Keratinocyte (primary cell): ENCODE results near the gene N4BP2. TPM values are rescaled to one million over a fixed set of nuclear protein-coding genes. Genes with fewer than 3 reads are reported as not detected.

Source experiments
- DNase-seq: peaks from one replicate; pipeline ENCODE4 v3.0.0-alpha.2; 2011; ENCODE audit warnings: low read depth, missing footprints, low spot score
- FAIRE-seq: peaks from 2 replicates; lab custom pipeline; 2011; peaks lifted over from hg19 to GRCh38; lab: Jason Lieb, UNC
- H2AFZ ChIP-seq: 2 replicates; pipeline ENCODE4 v1.6.0; 2012; ENCODE audit warnings: low read length, control low read depth, inconsistent platforms; ENCODE audit not compliant: control insufficient read depth
- H3K27ac ChIP-seq: 2 replicates; pipeline ENCODE4 v1.5.1; 2011; ENCODE audit warnings: low read length; ENCODE audit not compliant: control insufficient read depth, insufficient read depth
- H3K27me3 ChIP-seq: 3 replicates; pipeline ENCODE4 v1.6.0; 2011; ENCODE audit warnings: low read length; ENCODE audit not compliant: control insufficient read depth, insufficient read depth; ENCODE audit errors: extremely low read depth
- H3K36me3 ChIP-seq, 2 experiments: 2 replicates in 1 of 2; 3 replicates in 1 of 2; pipeline ENCODE4 v1.5.1; 2011; ENCODE audit warnings: low read length in 2 of 2, mild to moderate bottlenecking in 1 of 2; ENCODE audit not compliant: control insufficient read depth in 2 of 2, insufficient read depth in 2 of 2; ENCODE audit errors: extremely low read depth in 1 of 2
- H3K4me1 ChIP-seq: 3 replicates; pipeline ENCODE4 v1.5.1; 2011; ENCODE audit warnings: low read length; ENCODE audit not compliant: control insufficient read depth, insufficient read depth; ENCODE audit errors: extremely low read depth
- H3K4me2 ChIP-seq: 3 replicates; pipeline ENCODE4 v1.6.0; 2011; ENCODE audit warnings: low read depth, low read length; ENCODE audit not compliant: control insufficient read depth, insufficient read depth; ENCODE audit errors: extremely low read depth
- H3K4me3 ChIP-seq, 3 experiments: fragments of 200-600 bp in 1 of 3; sonication (generic) in 1 of 3; 2 replicates in 2 of 3; 3 replicates in 1 of 3; pipeline ENCODE4 v1.5.1; 2011 to 2016; ENCODE audit warnings: low read length in 3 of 3, mild to moderate bottlenecking in 3 of 3, control low read depth in 2 of 3, inconsistent platforms in 1 of 3, low read depth in 1 of 3, mixed read lengths in 1 of 3, mixed run types in 1 of 3, moderate library complexity in 1 of 3; ENCODE audit not compliant: control insufficient read depth in 2 of 3, insufficient read depth in 2 of 3; ENCODE audit errors: extremely low read depth in 1 of 3
- H3K79me2 ChIP-seq: 2 replicates; pipeline ENCODE4 v1.6.0; 2012; ENCODE audit warnings: low read length; ENCODE audit not compliant: control insufficient read depth, insufficient read depth
- H3K9ac ChIP-seq: 3 replicates; pipeline ENCODE4 v1.6.0; 2011; ENCODE audit warnings: low read length; ENCODE audit not compliant: control insufficient read depth, insufficient read depth; ENCODE audit errors: extremely low read depth
- H3K9me1 ChIP-seq: 3 replicates; pipeline ENCODE4 v1.6.0; 2011; ENCODE audit warnings: low read length; ENCODE audit not compliant: control insufficient read depth, insufficient read depth; ENCODE audit errors: extremely low read depth
- H3K9me3 ChIP-seq: 2 replicates; pipeline ENCODE4 v1.5.1; 2012; ENCODE audit warnings: low read depth, low read length; ENCODE audit not compliant: control insufficient read depth
- H4K20me1 ChIP-seq: 3 replicates; pipeline ENCODE4 v1.6.0; 2011; ENCODE audit warnings: low read length; ENCODE audit not compliant: control insufficient read depth, insufficient read depth; ENCODE audit errors: extremely low read depth
- EZH2 ChIP-seq: IDR thresholded peaks from one replicate; pipeline ENCODE4 v1.6.1; 2012; ENCODE audit warnings: inconsistent platforms, mild to moderate bottlenecking, low read length, moderate library complexity
- dilution Hi-C: fragments of 300-500 bp; cut with MboI; formaldehyde crosslinking; loops from one replicate; pipeline ENCODE4 v1.7.0; 2020; ENCODE audit warnings: low sequenced_read_pairs; ENCODE audit not compliant: extremely low pct_ligation_motif_present
- polyA plus RNA-seq, 5 experiments: library from polyadenylated mRNA; depleted of rRNA in 3 of 5; stranded (reverse) in 3 of 5; stranded (forward) in 1 of 5; unstranded in 1 of 5; fragments of >200 nt; gene quantifications; 1 replicate in 1 of 5; 2 replicates in 3 of 5; 3 replicates in 1 of 5; pipeline versions ENCODE4 v1.2.1 to v1.2.3, GENCODE V29; 2011 to 2012; ENCODE audit warnings: missing spikeins in 2 of 5, low read depth in 1 of 5, low replicate concordance in 1 of 5
- TF ChIP-seq, protein P1 (sequence below), 3 experiments: IDR thresholded peaks in 1 of 3; conservative IDR thresholded peaks in 1 of 3; optimal IDR thresholded peaks in 1 of 3; 2 replicates in 2 of 3; 3 replicates in 1 of 3; pipeline versions ENCODE3 to v1.5.1; 2011; ENCODE audit warnings: low read length in 3 of 3, mild to moderate bottlenecking in 3 of 3, moderate library complexity in 2 of 3, control low read depth in 1 of 3, inconsistent platforms in 1 of 3; ENCODE audit not compliant: insufficient read depth in 2 of 3; ENCODE audit errors: extremely low read depth in 1 of 3

The N4BP2 gene
- polyA plus RNA-seq, 1 donor (not counting 4 experiments of a cell fraction or from before 2014, with no cell fraction given) = 2.7 TPM

DNA sequence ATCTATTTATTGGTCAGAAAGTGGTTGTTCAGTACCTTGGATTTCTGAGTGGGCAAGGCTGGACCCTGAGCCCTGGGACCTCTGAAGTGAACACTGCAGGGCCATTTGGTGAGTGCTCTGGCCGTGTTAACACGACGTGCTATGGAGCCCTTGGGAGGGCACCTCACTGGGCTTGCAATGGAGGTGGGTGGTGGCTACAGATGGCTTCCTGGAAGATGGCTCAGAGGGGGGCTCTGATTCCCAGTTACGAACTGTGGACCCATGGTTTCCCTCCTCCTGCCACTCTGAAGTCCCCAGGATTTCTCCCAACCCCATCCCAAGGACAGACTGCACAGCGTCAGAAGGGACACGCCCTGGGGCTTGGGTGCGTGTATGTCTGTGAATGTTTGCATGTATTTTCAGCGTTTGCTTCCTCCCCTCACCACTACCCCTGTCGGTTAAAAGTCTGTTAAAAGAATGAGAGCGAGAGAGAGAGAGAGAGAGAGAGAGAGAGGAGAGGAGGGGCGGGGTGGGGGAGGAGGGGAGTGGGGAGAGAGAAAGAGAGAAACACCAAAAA is 136.4 kb downstream of the N4BP2 start:
- Histone ChIP-seq H3K9ac (no peak overlapping the region), H3K4me3 (no peak overlapping the region), H3K4me2 (no peak overlapping the region), H2AFZ (no peak overlapping the region), H3K27me3 (no peaks in the 10 kb centered on the region), H4K20me1 (no peaks in the 10 kb centered on the region), H3K27ac (no peak overlapping the region), H3K9me1 (no peaks in the 10 kb centered on the region), H3K9me3 (no peaks in the 10 kb centered on the region), H3K4me1 (peaks cover 5% of the 10 kb centered on the region), H3K36me3 (no peaks in the 10 kb centered on the region), H3K79me2 (no peaks in the 10 kb centered on the region)
- TF ChIP-seq EZH2 = no peak
- TF ChIP-seq, protein P1, sequence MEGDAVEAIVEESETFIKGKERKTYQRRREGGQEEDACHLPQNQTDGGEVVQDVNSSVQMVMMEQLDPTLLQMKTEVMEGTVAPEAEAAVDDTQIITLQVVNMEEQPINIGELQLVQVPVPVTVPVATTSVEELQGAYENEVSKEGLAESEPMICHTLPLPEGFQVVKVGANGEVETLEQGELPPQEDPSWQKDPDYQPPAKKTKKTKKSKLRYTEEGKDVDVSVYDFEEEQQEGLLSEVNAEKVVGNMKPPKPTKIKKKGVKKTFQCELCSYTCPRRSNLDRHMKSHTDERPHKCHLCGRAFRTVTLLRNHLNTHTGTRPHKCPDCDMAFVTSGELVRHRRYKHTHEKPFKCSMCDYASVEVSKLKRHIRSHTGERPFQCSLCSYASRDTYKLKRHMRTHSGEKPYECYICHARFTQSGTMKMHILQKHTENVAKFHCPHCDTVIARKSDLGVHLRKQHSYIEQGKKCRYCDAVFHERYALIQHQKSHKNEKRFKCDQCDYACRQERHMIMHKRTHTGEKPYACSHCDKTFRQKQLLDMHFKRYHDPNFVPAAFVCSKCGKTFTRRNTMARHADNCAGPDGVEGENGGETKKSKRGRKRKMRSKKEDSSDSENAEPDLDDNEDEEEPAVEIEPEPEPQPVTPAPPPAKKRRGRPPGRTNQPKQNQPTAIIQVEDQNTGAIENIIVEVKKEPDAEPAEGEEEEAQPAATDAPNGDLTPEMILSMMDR (optimal IDR thresholded peaks at IDR 0.05 in 1 of 3, IDR thresholded peaks at IDR 0.05 in 1 of 3, conservative IDR thresholded peaks at IDR 0.05 in 1 of 3; ENCODE audit: extremely low read depth in 1 of 3, insufficient read depth in 2 of 3, low read length in 3 of 3) = no peak
- no peak for FAIRE-seq
- no peak for DNase-seq
- dilution Hi-C loops = no loop called here

DNA sequence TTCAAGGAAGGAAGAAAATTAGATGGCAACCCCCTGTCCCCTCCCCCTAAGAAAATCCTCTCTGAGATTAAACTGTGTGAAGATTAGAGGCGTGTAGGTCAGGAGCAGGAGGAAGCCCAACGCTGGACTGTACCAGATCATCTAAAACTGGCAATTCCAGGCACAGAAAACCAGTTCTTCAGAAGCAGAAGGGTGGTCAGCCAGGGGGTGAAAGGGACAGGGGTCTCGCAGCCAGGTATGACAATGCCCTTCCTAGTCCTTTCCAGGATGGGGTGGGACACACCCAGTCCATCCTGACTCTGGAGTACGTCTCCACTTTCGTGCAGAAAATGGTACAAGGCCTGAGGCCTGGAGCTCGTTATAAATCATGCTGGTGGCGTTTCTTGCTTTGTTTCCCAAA is 136.9 kb downstream of the N4BP2 start:
- DNase-seq = no peak
- no peaks in the 10 kb centered on the region for H3K27me3 ChIP-seq
- no peak overlapping the region for H3K4me3 ChIP-seq
- no peak overlapping the region for H3K27ac ChIP-seq
- H3K9me1 ChIP-seq = no peaks in the 10 kb centered on the region
- FAIRE-seq = no peak
- H3K9ac ChIP-seq = no peak overlapping the region
- no peak overlapping the region for H3K4me2 ChIP-seq
- peaks cover 5% of the 10 kb centered on the region for H3K4me1 ChIP-seq
- no peak for TF ChIP-seq EZH2
- TF ChIP-seq, protein P1 (optimal IDR thresholded peaks at IDR 0.05 in 1 of 3, IDR thresholded peaks at IDR 0.05 in 1 of 3, conservative IDR thresholded peaks at IDR 0.05 in 1 of 3; ENCODE audit: extremely low read depth in 1 of 3, insufficient read depth in 2 of 3, low read length in 3 of 3) = no peak
- H3K79me2 ChIP-seq = no peaks in the 10 kb centered on the region
- dilution Hi-C loops = no loop called here
- no peak overlapping the region for H2AFZ ChIP-seq
- H4K20me1 ChIP-seq = no peaks in the 10 kb centered on the region
- H3K36me3 ChIP-seq = no peaks in the 10 kb centered on the region
- H3K9me3 ChIP-seq = no peaks in the 10 kb centered on the region
